Astrocyte (in vitro differentiated cells and primary cell): ENCODE measurements around the gene TSNAXIP1. TPM values are rescaled to one million over a fixed set of nuclear protein-coding genes. Genes with fewer than 3 reads are reported as not detected.
A peak's percentile ranks its signal among the peaks of the same experiment; 100 is the strongest.

Source experiments
- DNase-seq: peaks from one replicate; pipeline ENCODE4 v3.0.0-alpha.2; 2010; ENCODE audit warnings: low read depth
- FAIRE-seq: peaks from 2 replicates; lab custom pipeline; 2011; peaks lifted over from hg19 to GRCh38; lab: Jason Lieb, UNC
- H2AFZ ChIP-seq: 2 replicates; pipeline ENCODE4 v1.6.0; 2012; ENCODE audit warnings: low read depth, low read length, inconsistent platforms
- H3K27ac ChIP-seq: 2 replicates; pipeline ENCODE4 v1.5.1; 2011; ENCODE audit warnings: low read depth, low read length, inconsistent platforms
- H3K27me3 ChIP-seq: 2 replicates; pipeline ENCODE4 v1.6.0; 2011; ENCODE audit warnings: low read length, inconsistent platforms; ENCODE audit not compliant: insufficient read depth
- H3K36me3 ChIP-seq: 2 replicates; pipeline ENCODE4 v1.5.1; 2011; ENCODE audit warnings: low read length, inconsistent platforms; ENCODE audit not compliant: insufficient read depth
- H3K4me1 ChIP-seq: 2 replicates; pipeline ENCODE4 v1.5.1; 2011; ENCODE audit warnings: low read length, inconsistent platforms; ENCODE audit not compliant: insufficient read depth
- H3K4me2 ChIP-seq: 2 replicates; pipeline ENCODE4 v1.6.0; 2012; ENCODE audit warnings: low read length, inconsistent platforms
- H3K4me3 ChIP-seq: 2 replicates; pipeline ENCODE4 v1.5.1; 2011; ENCODE audit warnings: low read depth, mild to moderate bottlenecking, low read length, inconsistent platforms; ENCODE audit not compliant: insufficient read depth
- H3K79me2 ChIP-seq: 2 replicates; pipeline ENCODE4 v1.6.0; 2012; ENCODE audit warnings: mild to moderate bottlenecking, low read length, inconsistent platforms; ENCODE audit not compliant: insufficient read depth
- H3K9ac ChIP-seq: 2 replicates; pipeline ENCODE4 v1.6.0; 2012; ENCODE audit warnings: mild to moderate bottlenecking, low read length, inconsistent platforms
- H3K9me3 ChIP-seq: 2 replicates; pipeline ENCODE4 v1.5.1; 2012; ENCODE audit warnings: low read depth, mild to moderate bottlenecking, low read length, inconsistent platforms; ENCODE audit not compliant: insufficient read depth
- H4K20me1 ChIP-seq: 2 replicates; pipeline ENCODE4 v1.6.0; 2012; ENCODE audit warnings: low read length, inconsistent platforms; ENCODE audit not compliant: insufficient read depth
- H3K27ac Mint-ChIP-seq: one replicate; pipeline ENCODE4 v1.8.0; 2021; ENCODE audit warnings: mild to moderate bottlenecking, mixed read lengths; ENCODE audit not compliant: unreplicated experiment
- H3K27me3 Mint-ChIP-seq: one replicate; pipeline ENCODE4 v1.8.0; 2021; ENCODE audit warnings: low read depth, mixed read lengths; ENCODE audit not compliant: unreplicated experiment
- H3K36me3 Mint-ChIP-seq: one replicate; pipeline ENCODE4 v1.8.0; 2021; ENCODE audit warnings: low read depth, mixed read lengths; ENCODE audit not compliant: unreplicated experiment
- H3K4me1 Mint-ChIP-seq: one replicate; pipeline ENCODE4 v1.8.0; 2021; ENCODE audit warnings: low read depth, mixed read lengths; ENCODE audit not compliant: unreplicated experiment
- H3K4me3 Mint-ChIP-seq: one replicate; pipeline ENCODE4 v1.8.0; 2021; ENCODE audit warnings: mild to moderate bottlenecking, moderate library complexity, mixed read lengths; ENCODE audit not compliant: unreplicated experiment
- H3K9me3 Mint-ChIP-seq: one replicate; pipeline ENCODE4 v1.8.0; 2021; ENCODE audit warnings: mild to moderate bottlenecking, mixed read lengths; ENCODE audit not compliant: unreplicated experiment
- CTCF ChIP-seq: IDR thresholded peaks from 2 replicates; pipeline ENCODE4 v1.5.1; 2011; ENCODE audit warnings: low read depth, mild to moderate bottlenecking, inconsistent platforms, low read length, moderate library complexity; ENCODE audit not compliant: insufficient read depth
- EZH2 ChIP-seq: IDR thresholded peaks from 2 replicates; pipeline ENCODE4 v1.6.1; 2012; ENCODE audit warnings: mild to moderate bottlenecking, low read length, inconsistent platforms; ENCODE audit not compliant: insufficient read depth
- total RNA-seq: library from RNA; stranded (reverse); gene quantifications from 2 replicates; pipeline ENCODE4 v1.2.1, GENCODE V29; 2021

The TSNAXIP1 gene
- total RNA-seq, 1 donor from 2014 or later = 1.5 TPM

DNA sequence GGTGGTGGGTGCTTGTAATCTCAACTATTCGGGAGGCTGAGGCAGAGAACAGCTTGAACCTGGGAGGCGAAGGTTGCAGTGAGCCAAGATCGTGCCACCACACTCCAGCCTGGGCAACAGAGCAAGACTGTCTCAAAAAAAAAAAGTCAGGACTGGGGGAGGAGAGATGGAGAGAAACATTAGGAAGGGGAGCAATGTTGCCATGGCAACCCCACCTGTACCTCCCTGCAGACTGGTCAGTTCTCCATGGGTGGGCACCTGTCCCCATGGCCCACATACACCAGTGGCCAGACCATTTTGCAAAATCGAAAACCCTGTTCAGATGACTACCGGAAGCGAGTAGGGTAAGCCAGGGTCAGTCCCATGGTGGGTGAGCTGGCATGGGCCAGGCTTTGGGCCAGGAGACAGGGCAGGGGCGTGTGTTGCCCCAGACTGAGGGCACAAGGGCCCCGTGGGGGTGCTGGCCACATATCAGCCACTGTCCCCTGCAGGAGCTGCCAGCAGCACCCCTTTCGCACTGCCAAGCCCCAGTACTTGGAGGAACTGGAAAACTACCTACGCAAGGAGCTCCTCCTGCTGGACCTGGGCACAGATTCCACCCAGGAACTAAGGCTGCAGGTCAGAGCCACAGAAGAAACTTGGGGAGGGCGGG lies 14.0 kb downstream of the TSNAXIP1 start:
- Histone ChIP-seq H3K9ac (no peak overlapping the region), H4K20me1 (peaks cover 5% of the 10 kb centered on the region), H3K4me2 (no peak overlapping the region), H3K27ac (no peak overlapping the region), H3K27me3 (no peaks in the 10 kb centered on the region), H3K79me2 (no peaks in the 10 kb centered on the region), H2AFZ (no peak overlapping the region), H3K36me3 (no peaks in the 10 kb centered on the region), H3K4me1 (no peaks in the 10 kb centered on the region), H3K9me3 (no peaks in the 10 kb centered on the region), H3K4me3 (no peak overlapping the region)
- Mint-ChIP-seq H3K27me3 (no peaks in the 10 kb centered on the region), H3K4me1 (peaks cover 6% of the 10 kb centered on the region), H3K4me3 (no peak overlapping the region), H3K9me3 (peaks cover 2% of the 10 kb centered on the region), H3K27ac (peak overlapping the region; percentile 47), H3K36me3 (peaks cover 8% of the 10 kb centered on the region)
- TF ChIP-seq CTCF = no peak
- no peak for TF ChIP-seq EZH2
- no peak for FAIRE-seq
- no peak for DNase-seq

DNA sequence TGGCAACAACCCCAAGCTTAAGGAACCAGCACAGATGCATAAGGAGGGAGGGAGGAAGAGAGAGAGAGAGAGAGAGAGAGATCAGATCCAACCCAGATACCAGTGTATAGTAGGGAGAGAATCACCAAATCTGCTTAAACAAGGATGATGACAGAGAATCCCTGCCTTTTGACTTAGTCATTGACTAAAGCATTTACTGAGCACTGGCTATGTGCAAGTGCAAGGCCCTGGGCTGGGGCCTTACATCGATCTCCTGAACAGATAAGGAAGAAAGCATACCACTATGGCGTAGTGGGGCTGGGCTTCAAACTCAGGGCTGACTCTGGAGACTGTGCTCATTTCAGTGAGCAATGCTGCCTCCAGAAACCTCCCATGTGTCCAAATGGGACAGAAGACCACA lies 15.8 kb downstream of the TSNAXIP1 start:
- Histone ChIP-seq H3K4me3 (no peak overlapping the region), H4K20me1 (peaks cover 5% of the 10 kb centered on the region), H3K27ac (no peak overlapping the region), H3K4me1 (no peaks in the 10 kb centered on the region), H3K4me2 (no peak overlapping the region), H3K79me2 (no peaks in the 10 kb centered on the region), H3K36me3 (no peaks in the 10 kb centered on the region), H3K9me3 (no peaks in the 10 kb centered on the region), H3K9ac (no peak overlapping the region), H2AFZ (no peak overlapping the region), H3K27me3 (no peaks in the 10 kb centered on the region)
- Mint-ChIP-seq H3K36me3 (peaks cover 12% of the 10 kb centered on the region), H3K9me3 (peaks cover 2% of the 10 kb centered on the region), H3K4me3 (no peak overlapping the region), H3K4me1 (peaks cover 6% of the 10 kb centered on the region), H3K27me3 (no peaks in the 10 kb centered on the region), H3K27ac (no peak overlapping the region)
- DNase-seq = no peak
- TF ChIP-seq CTCF (no peak), EZH2 (no peak)
- no peak for FAIRE-seq

DNA sequence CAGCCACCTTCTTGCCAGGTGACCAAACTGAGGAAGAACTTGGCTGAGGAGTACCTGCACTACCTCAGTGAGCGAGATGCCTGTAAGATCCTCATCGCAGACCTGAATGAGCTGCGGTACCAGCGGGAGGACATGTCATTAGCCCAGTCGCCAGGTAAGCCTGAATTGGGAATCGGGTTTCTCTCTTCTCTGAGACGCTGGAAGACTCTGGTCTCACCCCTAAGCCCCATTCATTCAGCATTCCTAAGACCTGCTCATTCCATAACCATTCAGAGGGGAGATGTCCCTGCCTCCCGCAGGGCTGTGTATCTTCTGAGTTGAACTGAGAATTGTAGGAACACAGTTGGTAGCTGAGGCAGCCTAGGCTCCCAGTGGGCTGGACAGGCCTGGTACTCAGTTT lies 18.4 kb downstream of the TSNAXIP1 start:
- H3K4me1 Mint-ChIP-seq = peaks cover 6% of the 10 kb centered on the region
- Histone ChIP-seq H3K9ac (no peak overlapping the region), H3K4me1 (no peaks in the 10 kb centered on the region), H2AFZ (no peak overlapping the region), H3K9me3 (no peaks in the 10 kb centered on the region), H3K36me3 (peaks cover 11% of the 10 kb centered on the region), H3K79me2 (no peaks in the 10 kb centered on the region), H3K27ac (no peak overlapping the region), H4K20me1 (peaks cover 5% of the 10 kb centered on the region), H3K4me3 (no peak overlapping the region), H3K27me3 (no peaks in the 10 kb centered on the region), H3K4me2 (no peak overlapping the region)
- H3K4me3 Mint-ChIP-seq = no peak overlapping the region
- peaks cover 2% of the 10 kb centered on the region for H3K9me3 Mint-ChIP-seq
- no peaks in the 10 kb centered on the region for H3K27me3 Mint-ChIP-seq
- TF ChIP-seq EZH2 = no peak
- no peak for TF ChIP-seq CTCF
- peaks cover 17% of the 10 kb centered on the region for H3K36me3 Mint-ChIP-seq
- DNase-seq = no peak
- FAIRE-seq = no peak
- no peak overlapping the region for H3K27ac Mint-ChIP-seq
